ENCODE measurements around the gene TTLL13.
"Not testable (repeated sequence)": the region's sequence is repeated elsewhere in the genome, so short reads cannot be mapped to it uniquely, and the experiment has no call there.

DNA sequence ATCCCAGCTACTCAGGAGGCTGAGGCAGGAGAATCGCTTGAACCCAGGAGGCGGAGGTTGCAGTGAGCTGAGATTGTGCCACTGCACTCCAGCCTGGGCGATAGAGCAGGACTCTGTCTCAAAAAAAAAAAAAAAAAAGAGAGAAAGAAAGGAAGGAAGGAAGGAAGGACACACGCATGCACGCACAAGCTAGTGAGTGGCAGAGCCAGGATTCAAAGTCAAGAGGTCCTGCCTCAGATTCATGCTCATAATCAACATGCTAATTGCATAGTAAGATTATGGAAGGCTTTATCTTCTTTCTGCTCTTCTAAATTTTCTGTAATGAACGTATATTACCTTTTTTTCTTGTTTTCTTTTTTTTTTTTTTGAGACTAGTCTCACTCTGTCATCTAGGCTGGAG, 11.4 kb downstream of the TTLL13 start:
- TF ChIP-seq, protein P1, sequence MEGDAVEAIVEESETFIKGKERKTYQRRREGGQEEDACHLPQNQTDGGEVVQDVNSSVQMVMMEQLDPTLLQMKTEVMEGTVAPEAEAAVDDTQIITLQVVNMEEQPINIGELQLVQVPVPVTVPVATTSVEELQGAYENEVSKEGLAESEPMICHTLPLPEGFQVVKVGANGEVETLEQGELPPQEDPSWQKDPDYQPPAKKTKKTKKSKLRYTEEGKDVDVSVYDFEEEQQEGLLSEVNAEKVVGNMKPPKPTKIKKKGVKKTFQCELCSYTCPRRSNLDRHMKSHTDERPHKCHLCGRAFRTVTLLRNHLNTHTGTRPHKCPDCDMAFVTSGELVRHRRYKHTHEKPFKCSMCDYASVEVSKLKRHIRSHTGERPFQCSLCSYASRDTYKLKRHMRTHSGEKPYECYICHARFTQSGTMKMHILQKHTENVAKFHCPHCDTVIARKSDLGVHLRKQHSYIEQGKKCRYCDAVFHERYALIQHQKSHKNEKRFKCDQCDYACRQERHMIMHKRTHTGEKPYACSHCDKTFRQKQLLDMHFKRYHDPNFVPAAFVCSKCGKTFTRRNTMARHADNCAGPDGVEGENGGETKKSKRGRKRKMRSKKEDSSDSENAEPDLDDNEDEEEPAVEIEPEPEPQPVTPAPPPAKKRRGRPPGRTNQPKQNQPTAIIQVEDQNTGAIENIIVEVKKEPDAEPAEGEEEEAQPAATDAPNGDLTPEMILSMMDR (IDR thresholded peaks at IDR 0.05): not testable (repeated sequence)
- not testable (repeated sequence) for TF ChIP-seq POLR2A, POLR2AphosphoS5, EP300 (IDR thresholded peaks at IDR 0.05)
